GM06990 (cell line): ENCODE data around the gene CNTN2.

ENCODE experiments used
- DNase-seq: peaks from one replicate; pipeline ENCODE4 v3.0.0-alpha.2; 2011; ENCODE audit not compliant: insufficient read length; ENCODE audit errors: extremely low read depth
- H3K27me3 ChIP-seq: replicated peaks from 2 replicates; pipeline ENCODE4 v1.6.0; 2011; ENCODE audit warnings: low read length; ENCODE audit not compliant: control insufficient read depth, insufficient read depth
- H3K36me3 ChIP-seq: 2 replicates; pipeline ENCODE4 v1.5.1; 2011; ENCODE audit warnings: low read length; ENCODE audit not compliant: control insufficient read depth, insufficient read depth
- H3K4me3 ChIP-seq: replicated peaks from 2 replicates; pipeline ENCODE4 v1.5.1; 2011; ENCODE audit warnings: low read depth, mild to moderate bottlenecking, control low read depth, low read length
- TF ChIP-seq, protein P1 (sequence below): IDR thresholded peaks from 2 replicates; pipeline ENCODE4 v1.5.1; 2011; ENCODE audit warnings: low read length, control low read depth, mild to moderate bottlenecking, inconsistent platforms; ENCODE audit not compliant: insufficient read depth, poor library complexity, severe bottlenecking

Gene CNTN2

DNA sequence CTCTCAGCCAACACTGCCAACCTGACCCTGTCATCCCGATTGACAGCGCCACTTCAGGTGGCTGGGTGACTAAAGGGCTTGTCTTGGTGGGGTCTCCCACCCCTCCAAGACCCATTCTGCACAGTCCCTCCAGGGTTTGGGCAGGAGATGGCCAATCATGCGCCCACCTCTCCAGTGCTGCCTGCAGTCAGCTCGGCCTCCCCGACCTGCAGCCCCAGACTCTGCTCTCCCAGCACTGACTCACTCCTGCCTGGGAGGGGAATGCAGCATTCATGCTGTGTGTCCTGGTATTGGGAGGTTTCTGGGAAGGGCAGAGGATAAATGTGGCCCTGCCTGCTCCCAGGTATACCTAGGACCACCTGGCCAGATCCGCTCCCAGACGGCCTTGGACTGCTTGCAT lies 31.5 kb downstream of the CNTN2 start:
- Histone ChIP-seq H3K4me3 (no peak overlapping the region), H3K36me3 (no peaks in the 10 kb centered on the region), H3K27me3 (no peaks in the 10 kb centered on the region)
- TF ChIP-seq, protein P1, sequence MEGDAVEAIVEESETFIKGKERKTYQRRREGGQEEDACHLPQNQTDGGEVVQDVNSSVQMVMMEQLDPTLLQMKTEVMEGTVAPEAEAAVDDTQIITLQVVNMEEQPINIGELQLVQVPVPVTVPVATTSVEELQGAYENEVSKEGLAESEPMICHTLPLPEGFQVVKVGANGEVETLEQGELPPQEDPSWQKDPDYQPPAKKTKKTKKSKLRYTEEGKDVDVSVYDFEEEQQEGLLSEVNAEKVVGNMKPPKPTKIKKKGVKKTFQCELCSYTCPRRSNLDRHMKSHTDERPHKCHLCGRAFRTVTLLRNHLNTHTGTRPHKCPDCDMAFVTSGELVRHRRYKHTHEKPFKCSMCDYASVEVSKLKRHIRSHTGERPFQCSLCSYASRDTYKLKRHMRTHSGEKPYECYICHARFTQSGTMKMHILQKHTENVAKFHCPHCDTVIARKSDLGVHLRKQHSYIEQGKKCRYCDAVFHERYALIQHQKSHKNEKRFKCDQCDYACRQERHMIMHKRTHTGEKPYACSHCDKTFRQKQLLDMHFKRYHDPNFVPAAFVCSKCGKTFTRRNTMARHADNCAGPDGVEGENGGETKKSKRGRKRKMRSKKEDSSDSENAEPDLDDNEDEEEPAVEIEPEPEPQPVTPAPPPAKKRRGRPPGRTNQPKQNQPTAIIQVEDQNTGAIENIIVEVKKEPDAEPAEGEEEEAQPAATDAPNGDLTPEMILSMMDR = no peak
- DNase-seq = no peak

DNA sequence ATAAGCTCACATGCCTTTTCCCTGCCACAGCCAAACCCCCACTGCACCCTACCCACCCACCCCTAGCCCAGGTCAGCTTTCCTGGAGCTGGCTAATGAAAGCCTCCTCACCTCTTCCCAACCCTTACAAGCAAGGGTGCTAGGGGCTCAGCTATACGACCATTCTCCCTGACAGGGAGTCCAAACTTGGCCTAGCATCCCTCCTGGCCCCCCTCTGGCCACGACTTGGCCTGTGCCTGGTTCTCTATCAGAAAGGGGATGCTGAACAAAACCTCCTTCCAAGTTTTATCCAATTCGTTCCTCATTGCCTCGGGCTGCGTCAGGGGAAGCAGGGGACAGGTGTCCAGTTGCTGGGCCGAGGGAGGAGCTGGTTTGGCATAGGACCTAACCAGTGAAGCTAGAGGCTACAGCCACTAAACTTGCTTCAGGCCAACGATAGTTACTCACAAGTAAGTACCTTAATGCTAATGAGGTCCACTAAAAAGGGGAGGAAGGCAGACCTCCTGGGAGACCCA lies 32.7 kb downstream of the CNTN2 start:
- TF ChIP-seq, protein P1 = no peak
- Histone ChIP-seq H3K27me3 (no peaks in the 10 kb centered on the region), H3K4me3 (no peak overlapping the region), H3K36me3 (no peaks in the 10 kb centered on the region)
- no peak for DNase-seq

DNA sequence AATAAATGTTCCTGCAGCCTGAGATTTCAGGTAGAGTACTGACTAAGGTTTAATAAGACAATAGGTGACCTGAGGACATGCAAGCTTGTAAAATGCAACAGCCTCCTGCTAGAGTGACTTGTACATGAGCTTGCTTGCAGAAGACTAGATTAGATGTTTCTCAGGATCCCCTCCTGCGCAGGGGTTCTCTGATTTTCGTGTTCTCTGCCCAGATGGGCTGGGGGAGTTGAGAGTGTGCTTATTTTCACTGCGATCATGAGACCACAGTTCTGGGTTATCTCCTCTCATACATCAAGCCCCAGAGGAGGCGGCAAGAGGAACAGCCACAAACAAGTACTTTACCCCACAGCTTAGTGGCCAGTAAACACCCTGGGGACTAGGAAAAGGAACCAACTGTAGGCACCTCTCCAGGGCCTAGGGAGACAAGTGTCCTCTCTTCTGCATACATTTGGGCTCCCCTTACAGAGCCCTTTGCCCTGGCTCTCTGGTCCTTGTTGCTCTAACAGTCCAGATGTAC lies 33.3 kb downstream of the CNTN2 start:
- DNase-seq = no peak
- Histone ChIP-seq H3K36me3 (no peaks in the 10 kb centered on the region), H3K27me3 (no peaks in the 10 kb centered on the region), H3K4me3 (no peak overlapping the region)
- TF ChIP-seq, protein P1 = no peak

DNA sequence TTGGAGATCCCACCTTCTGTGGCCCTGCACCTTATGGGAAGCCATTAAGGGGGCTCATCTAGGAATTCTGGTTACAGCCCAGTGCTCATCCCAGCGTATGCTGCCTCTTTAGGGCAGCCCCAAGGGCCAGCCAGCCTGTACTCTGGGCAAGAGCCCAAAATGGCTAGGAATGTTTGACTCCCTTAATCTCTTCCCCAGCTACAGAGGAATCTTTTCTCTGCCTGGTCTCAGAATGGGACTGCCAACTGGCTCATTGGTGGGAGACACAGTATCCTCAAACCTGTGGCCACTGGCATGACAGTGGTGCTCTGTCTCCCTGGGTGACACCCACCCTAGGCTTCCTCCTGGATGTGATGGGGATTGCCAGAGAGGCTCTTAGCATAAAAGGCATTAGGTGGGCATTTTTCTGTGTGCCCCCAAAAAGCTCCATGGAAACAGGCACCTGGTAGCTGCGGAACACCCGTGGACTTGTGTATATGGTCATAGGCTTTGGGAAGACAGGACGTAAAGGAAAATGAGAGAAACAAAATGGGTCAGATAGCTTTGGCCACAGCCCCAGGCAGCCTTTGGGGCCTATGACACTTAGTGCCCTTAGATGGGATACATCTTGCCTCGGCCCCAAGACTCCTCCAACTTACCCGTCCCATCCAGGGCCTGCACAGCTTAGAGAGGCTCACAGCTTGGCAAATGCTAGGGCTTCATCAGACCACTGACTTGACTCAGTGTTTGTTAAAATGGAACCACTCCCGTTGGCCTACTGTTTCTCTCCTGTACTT lies 34.3 kb downstream of the CNTN2 start:
- Histone ChIP-seq H3K36me3 (no peaks in the 10 kb centered on the region), H3K4me3 (no peak overlapping the region), H3K27me3 (no peaks in the 10 kb centered on the region)
- TF ChIP-seq, protein P1 = no peak
- no peak for DNase-seq

DNA sequence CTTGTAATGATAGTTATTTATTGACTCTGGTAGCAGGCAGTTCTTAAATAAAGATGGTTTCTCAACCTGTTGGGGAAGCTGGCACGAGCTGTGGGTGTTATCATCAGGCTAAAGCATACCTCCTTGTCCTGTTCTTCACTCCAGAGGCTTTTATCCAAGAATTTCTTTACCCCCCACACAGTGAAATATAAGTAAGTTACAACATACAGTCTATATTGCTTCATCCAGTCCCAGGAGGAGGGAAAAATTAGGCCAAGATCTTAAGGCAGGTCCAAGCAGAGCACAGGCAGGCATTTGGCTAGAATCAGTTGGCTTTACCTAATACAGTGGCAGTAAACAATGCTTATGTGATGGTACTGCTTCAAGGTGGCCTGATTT lies 34.9 kb downstream of the CNTN2 start:
- TF ChIP-seq, protein P1 = no peak
- Histone ChIP-seq H3K27me3 (no peaks in the 10 kb centered on the region), H3K36me3 (no peaks in the 10 kb centered on the region; the same call in 1 of the 2 replicates), H3K4me3 (no peak overlapping the region)
- no peak for DNase-seq
